ENCODE measurements around the gene PTK6.
"Not testable (repeated sequence)": the region's sequence is repeated elsewhere in the genome, so short reads cannot be mapped to it uniquely, and the experiment has no call there.

The PTK6 gene

DNA sequence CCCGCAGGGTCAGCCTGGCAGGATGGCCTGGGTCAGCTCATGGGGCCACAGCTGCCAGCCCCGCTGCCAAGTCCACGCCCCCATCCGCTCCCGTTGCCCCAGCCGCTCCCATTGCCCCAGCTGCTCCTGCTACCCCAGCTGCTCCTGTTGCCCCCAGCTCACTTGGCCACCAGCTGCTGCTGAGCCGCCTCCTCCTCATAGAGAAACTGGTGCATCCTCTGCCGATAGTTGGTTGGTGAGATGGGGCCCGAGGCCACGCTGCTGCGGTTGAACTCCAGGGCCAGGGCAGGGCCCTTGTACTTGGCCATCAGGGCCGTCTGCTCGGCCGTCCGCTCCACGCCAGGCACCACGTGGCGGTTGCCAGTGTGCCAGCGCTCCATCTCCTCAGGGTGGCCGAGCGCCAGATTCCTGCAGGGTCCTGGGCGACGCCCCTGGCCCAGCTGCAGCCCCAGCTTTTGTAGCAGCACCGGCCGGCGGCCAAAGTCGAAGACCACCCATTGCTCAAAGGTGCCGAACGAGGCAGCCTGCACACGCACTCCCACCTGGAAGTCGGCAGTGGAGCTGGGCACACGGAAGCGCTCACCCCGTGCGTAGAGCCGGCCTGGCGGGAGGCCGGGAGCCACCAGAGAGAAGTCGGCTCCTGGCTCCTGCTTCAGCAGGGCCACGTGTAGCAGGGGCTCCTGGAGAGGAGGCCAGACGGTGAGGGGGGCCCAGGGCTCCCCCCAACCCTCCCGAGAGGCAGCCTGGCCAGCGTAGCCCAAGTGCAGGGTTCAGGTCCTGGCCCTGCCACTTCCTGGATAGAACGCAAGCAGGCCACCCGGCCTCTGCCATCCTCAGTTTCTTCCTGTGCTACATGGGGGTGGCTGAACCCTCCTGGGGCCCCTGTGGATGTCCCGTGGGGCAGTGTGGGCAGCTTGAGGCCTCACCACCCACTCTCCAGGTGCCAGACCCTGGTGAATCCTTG lies 32.1 kb upstream of the PTK6 start:
- no peak for DNase-seq

- no peak for DNase-seq
Observed at GRCh38 chr20:63568170-63568981, 31.2 kb upstream of the PTK6 start.

DNA sequence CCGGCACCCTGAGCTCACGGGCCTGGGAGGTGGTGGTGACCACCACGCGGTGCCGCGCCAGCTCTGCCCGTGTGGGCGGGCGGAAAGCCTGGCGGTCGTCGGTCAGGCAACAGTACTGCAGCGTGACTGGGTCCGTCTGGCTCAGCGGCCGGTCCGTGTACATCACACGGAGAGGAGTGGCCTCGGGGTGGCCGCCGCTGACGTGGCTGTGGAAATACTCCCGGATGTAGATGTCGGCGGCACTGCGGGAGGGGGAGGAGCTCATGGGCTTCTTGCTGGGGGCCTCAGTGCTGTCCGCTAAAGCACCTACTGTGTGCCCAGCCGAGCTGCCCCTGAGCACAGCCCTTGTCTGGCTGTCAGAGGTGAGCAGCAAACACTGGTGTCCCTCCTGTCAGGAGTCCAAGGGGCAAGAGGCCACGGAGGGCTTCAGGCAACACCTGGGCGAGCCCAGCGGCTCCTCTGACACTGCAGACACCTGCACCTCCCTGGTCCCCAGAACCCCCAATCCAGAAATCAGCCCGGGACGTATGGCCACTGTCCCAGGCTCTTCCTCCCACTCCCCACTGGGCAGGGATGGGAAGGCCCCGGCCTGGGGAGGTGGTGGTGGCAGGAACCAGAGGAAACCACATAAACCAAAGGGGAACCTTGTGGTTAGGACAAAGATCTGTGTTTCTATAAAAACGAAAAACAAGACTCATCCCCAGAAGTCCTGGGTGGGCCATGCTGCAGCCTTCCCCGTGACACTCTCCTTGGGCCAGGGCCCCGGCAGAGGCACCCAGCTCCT lies 30.4 kb upstream of the PTK6 start:
- DNase-seq, result peak; percentile 69

DNA sequence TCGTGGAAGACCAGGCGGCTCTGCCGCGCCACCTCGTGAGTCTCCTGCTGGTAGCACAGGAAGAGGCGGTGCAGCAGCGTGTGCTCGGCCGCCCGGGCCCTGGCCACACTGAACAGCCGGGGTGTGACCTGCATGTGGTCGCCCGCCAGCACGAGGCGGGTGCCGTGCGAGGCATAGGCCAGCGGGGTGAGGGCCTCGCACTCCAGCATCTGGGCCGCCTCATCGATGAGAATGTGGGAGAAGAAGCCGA lies 29.9 kb upstream of the PTK6 start:
- DNase-seq, result no peak

DNA sequence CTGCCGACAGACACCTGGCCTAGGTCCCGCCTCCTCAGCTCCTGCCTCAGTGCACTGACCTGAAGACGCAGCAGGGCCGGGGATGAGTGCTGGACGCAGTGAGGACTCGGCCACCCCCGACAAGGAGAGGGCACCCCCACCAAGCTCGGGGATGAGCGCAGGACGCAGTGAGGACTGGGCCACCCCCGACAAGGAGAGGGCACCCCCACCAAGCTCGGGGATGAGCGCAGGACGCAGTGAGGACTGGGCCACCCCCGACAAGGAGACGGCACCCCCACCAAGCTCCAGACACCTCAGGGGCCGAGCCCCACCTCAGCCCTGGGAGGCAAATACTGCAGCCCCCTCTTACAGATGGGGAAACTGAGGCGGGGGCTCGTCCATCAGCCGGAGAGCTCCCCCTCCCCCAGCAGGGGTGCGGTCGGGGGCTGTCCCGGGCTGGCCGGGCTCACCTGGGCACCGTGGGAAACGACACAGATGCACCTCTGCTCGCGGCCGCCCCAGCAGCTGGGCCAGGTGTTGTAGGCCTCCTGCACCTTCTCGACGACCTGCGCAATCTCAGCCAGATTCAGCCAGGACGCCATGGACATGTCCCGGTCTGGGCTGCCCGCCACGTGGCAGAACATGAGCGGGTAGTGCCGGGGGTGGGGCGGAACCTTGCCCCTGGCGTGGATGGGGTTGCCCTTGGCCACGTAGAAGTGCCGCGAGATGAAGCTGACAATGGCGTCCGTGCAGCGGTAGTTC lies 29.4 kb upstream of the PTK6 start:
- no peak for DNase-seq

DNA sequence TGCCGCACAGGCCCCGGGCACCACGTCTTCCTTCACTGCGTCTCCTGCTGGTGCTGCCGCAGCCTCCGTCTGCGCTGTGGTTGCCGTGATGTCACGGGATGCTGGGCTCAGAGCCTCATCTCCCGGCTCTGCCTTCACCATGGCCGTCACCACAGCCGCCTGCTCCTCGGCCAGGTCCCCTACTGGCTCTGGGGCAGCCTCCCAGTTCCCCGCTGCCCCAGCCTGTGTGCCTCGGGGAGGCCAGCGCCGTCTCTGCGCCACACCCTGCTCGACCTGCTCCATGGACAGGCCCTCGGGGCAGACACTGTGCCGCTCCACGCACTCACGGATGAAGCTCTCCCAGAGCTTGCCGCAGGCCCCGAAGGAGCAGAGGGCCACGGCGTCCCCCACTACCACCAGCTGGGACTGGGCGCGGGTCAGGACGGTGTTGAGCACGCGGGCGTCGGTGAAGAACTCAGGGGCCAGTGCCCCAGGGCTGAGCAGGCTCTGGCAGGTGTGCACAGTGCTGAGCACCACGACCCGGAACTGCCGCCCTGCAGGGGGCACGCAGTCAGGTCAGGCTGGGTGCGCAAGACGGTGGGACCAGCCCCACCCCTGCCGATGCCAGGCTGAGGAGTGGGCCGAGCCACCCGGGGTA lies 28.6 kb upstream of the PTK6 start:
- DNase-seq, result no peak

DNA sequence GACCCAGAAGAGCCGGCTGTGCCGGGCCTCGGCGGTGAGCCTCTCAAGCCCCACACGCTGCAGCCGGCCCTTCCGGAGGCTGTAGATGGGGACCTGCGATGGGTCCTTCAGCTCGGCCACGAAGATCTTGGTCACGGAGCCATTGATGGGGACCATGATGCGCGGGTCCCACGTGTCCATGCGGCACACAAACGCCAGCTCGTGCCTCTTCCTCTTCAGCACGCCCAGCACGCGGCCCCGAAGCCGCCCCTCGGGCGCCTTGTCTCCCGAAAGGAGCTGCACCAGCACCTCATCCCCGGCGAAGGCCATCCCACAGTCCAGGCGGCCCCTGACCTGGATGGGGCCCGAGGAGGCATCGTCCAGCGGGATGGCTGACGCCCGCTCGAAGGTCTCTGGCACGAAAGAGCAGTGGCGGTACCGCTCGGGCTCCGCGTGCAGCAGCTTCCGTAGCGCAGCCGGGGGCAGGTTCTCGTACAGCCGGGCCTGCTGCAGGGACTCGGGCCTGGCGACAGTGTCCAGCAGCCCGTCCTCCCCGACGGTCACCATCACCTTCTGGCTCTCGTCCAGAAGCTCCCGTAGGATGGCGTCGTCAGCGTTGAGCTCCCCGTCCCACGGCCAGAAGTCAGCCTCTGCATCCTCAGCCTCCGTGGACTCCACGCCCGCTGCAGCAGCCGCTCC lies 28.0 kb upstream of the PTK6 start:
- DNase-seq, result no peak

- no peak for DNase-seq
Observed at GRCh38 chr20:63564036-63564810, 27.0 kb upstream of the PTK6 start.

DNA sequence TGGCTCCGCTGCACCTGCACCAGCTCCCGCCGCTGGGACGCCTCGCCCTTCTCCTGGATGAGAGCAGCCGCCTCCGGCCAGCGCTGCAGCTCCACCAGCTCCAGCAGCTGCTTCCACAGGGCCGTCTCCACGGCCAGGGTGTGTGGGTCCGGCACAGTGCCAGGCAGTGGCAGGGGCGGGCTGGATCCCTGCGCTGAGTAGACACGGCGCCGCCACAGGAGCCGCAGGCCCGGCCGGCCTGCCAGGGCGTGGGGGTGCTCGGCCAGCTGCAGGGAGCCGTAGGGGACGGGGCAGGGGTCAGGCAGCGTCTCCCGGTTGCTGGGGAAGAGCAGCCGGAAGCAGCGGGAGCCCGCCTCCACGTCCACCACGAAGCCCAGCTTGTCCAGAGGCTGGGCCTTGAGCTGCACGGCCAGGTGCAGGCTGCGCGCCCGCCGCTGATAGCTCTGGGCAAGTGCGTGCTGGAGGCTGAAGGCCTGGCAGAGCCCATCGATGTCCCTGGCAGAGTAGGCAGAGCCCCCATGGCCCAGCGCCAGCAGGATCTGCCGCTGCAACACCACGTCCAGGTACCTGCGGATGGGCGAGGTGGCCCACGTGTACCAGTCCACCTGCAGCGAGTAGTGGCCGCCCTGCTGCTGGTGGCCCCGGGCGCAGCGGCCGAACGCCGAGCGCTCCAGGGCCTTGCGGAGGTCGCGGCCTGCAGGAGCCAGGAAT lies 26.2 kb upstream of the PTK6 start:
- DNase-seq, result no peak

GRCh38 chr20:63562461-63563224 lies 25.5 kb upstream of the PTK6 start:
- no peak for DNase-seq

GRCh38 chr20:63561624-63562396 lies 24.6 kb upstream of the PTK6 start:
- no peak for DNase-seq

DNA sequence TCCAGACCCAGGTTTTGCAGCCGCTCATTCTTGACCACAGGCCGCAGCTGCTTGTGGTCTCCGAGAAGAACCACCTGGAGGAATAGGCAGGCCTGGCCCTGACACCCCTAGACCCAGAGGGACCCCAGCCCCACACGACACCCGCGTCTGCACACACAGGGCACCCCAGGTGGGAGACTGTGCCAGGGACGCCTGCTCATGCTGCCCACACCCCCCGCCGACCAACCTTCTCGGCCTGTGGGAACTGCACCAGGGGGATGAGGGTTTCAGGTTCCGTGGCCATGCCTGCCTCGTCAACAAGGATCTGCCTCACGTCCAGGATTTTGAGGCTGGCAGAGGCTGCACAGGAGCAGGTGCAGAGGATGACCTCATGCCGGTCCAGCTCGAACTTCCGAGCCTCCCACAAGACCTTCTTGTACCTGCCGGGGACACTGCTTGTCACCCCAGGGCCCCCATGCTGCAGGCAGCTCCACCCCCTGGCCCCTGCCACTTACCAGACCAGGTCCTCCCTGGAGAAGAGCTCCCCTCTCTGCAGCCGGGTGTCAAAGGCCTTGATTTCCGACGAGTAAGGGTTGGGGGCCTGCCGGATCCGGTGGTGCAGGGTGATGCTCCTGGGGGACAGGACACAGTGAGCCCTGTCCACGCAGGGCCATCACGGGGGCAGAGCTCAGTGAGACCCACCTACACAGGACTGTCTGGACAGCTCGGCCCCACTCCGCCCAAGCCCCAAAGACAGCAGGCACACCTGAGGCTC lies 23.9 kb upstream of the PTK6 start:
- no peak for DNase-seq

GRCh38 chr20:63560333-63560805 lies 23.2 kb upstream of the PTK6 start:
- DNase-seq, result no peak

DNA sequence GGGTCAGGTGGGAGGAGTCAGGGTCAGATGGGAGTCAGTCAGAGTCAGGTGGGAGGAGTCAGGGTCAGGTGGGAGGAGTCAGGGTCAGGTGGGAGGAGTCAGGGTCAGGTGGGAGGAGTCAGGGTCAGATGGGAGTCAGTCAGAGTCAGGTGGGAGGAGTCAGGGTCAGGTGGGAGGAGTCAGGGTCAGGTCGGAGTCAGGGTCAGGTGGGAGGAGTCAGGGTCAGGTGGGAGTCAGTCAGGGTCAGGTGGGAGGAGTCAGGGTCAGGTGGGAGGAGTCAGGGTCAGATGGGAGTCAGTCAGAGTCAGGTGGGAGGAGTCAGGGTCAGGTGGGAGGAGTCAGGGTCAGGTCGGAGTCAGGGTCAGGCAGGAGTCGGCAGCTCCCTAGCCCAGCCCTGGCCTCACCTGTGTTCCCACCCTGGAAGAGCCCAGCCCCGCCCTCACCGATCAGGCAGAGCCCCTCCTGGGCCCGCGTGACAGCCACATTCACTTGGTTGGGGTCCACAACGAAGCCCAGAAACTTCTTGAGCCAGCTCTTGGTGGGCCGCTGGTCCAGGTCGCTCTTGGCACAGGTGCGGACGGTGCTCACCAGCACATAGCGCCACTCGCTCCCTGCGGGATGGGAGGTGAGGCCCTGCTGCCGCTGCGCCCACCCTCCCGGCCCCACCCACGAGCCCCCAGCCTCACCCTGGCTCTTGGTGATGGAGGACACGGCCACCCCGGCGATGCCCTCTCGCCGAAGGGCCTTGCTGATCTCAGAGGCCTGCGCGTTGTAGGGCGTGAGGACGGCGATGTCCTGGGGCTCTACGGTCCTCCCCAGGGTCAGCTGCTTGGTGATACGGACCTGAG lies 22.5 kb upstream of the PTK6 start:
- not testable (repeated sequence) for DNase-seq

- no peak for DNase-seq
Observed at GRCh38 chr20:63558804-63559484, 21.8 kb upstream of the PTK6 start.

GRCh38 chr20:63557481-63557891 lies 20.3 kb upstream of the PTK6 start:
- DNase-seq, result no peak

Measured in stimulated activated CD4-positive, alpha-beta T cell treated with anti-CD3 and anti-CD28 coated beads, Interleukin-15, amount 100 ng/mL, for 24 hours (primary cell).